Measurements from ENCODE around the gene RGS21.

DNA sequence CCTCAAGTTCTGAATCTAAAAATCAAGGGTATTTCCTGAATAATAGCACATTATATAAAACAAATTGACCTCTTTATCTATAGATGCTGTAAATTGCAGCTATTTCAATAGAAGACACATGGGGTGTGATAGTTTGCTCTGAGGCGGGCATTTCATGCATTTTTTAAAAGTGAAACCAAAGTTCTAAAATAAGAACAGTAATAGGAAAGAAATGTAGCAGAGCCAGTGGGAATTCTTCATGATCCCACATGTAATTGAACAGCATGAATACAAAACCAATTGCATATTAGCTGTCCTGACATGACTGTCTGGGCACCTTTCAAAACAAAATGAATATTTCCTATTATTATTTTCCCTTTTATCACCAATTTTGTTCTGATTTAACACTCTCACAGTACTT, 85.0 kb downstream of the RGS21 start:
- TF ChIP-seq, protein P1, sequence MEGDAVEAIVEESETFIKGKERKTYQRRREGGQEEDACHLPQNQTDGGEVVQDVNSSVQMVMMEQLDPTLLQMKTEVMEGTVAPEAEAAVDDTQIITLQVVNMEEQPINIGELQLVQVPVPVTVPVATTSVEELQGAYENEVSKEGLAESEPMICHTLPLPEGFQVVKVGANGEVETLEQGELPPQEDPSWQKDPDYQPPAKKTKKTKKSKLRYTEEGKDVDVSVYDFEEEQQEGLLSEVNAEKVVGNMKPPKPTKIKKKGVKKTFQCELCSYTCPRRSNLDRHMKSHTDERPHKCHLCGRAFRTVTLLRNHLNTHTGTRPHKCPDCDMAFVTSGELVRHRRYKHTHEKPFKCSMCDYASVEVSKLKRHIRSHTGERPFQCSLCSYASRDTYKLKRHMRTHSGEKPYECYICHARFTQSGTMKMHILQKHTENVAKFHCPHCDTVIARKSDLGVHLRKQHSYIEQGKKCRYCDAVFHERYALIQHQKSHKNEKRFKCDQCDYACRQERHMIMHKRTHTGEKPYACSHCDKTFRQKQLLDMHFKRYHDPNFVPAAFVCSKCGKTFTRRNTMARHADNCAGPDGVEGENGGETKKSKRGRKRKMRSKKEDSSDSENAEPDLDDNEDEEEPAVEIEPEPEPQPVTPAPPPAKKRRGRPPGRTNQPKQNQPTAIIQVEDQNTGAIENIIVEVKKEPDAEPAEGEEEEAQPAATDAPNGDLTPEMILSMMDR (IDR thresholded peaks at IDR 0.05), result no peak
- TF ChIP-seq POLR2A (IDR thresholded peaks at IDR 0.05), result no peak
